ENCODE data around the gene UBQLN4. TPM values are rescaled to one million over a fixed set of nuclear protein-coding genes. Genes with fewer than 3 reads are reported as not detected.

The UBQLN4 gene
- total RNA-seq, 4 donors from 2014 or later, result 2.6 to 47.0 (median 12.8) TPM

GRCh38 chr1:156004843-156005584 is 48.6 kb downstream of the UBQLN4 start:
- DNase-seq, result no peak
- Histone ChIP-seq H3K36me3 (no peaks in the 10 kb centered on the region), H3K4me1 (no peaks in the 10 kb centered on the region), H3K4me3 (no peak overlapping the region), H3K27me3 (no peaks in the 10 kb centered on the region), H3K9me3 (no peaks in the 10 kb centered on the region), H3K27ac (no peak overlapping the region)
- intact Hi-C loops (cut with DNase I; ENCODE audit: low total_unique reads), result no loop called here
- TF ChIP-seq CTCF (IDR thresholded peaks at IDR 0.05) (no peak), POLR2A (IDR thresholded peaks at IDR 0.05) (no peak)

- H3K4me3 ChIP-seq, result no peak overlapping the region
- no peaks in the 10 kb centered on the region for H3K36me3 ChIP-seq
- H3K9me3 ChIP-seq, result no peaks in the 10 kb centered on the region
- no peak overlapping the region for H3K27ac ChIP-seq
- no peak for TF ChIP-seq CTCF (IDR thresholded peaks at IDR 0.05)
- no peak for TF ChIP-seq POLR2A (IDR thresholded peaks at IDR 0.05)
- H3K4me1 ChIP-seq, result no peaks in the 10 kb centered on the region
- intact Hi-C loops (cut with DNase I; ENCODE audit: low total_unique reads), result no loop called here
- H3K27me3 ChIP-seq, result no peaks in the 10 kb centered on the region
- no peak for DNase-seq
Measured at GRCh38 chr1:156003923-156004188, 49.7 kb downstream of the UBQLN4 start.

- Histone ChIP-seq H3K4me3 (no peak overlapping the region), H3K27me3 (no peaks in the 10 kb centered on the region), H3K4me1 (no peaks in the 10 kb centered on the region), H3K27ac (no peak overlapping the region), H3K9me3 (no peaks in the 10 kb centered on the region), H3K36me3 (no peaks in the 10 kb centered on the region)
- no peak for TF ChIP-seq CTCF (IDR thresholded peaks at IDR 0.05)
- no peak for TF ChIP-seq POLR2A (IDR thresholded peaks at IDR 0.05)
- no peak for DNase-seq
- intact Hi-C loops (cut with DNase I; ENCODE audit: low total_unique reads), result no loop called here
Measured at GRCh38 chr1:156002188-156002911, 51.2 kb downstream of the UBQLN4 start.

- Histone ChIP-seq H3K4me3 (no peak overlapping the region), H3K27ac (no peak overlapping the region), H3K9me3 (no peaks in the 10 kb centered on the region), H3K4me1 (no peaks in the 10 kb centered on the region), H3K27me3 (no peaks in the 10 kb centered on the region), H3K36me3 (no peaks in the 10 kb centered on the region)
- no peak for TF ChIP-seq POLR2A (IDR thresholded peaks at IDR 0.05)
- TF ChIP-seq CTCF (IDR thresholded peaks at IDR 0.05), result no peak
- intact Hi-C loops (cut with DNase I; ENCODE audit: low total_unique reads), result no loop called here
- DNase-seq, result no peak
Measured at GRCh38 chr1:156001662-156002171, 51.9 kb downstream of the UBQLN4 start.

GRCh38 chr1:156001021-156001661 is 52.5 kb downstream of the UBQLN4 start:
- DNase-seq, result no peak
- intact Hi-C loops (cut with DNase I; ENCODE audit: low total_unique reads), result no loop called here
- Histone ChIP-seq H3K4me1 (no peaks in the 10 kb centered on the region), H3K27ac (no peak overlapping the region), H3K36me3 (no peaks in the 10 kb centered on the region), H3K9me3 (no peaks in the 10 kb centered on the region), H3K27me3 (no peaks in the 10 kb centered on the region), H3K4me3 (no peak overlapping the region)
- TF ChIP-seq POLR2A (IDR thresholded peaks at IDR 0.05), result no peak
- no peak for TF ChIP-seq CTCF (IDR thresholded peaks at IDR 0.05)
